ENCODE measurements around the gene DCLK1. TPM values are rescaled to one million over a fixed set of nuclear protein-coding genes. Genes with fewer than 3 reads are reported as not detected.

The DCLK1 gene
- total RNA-seq, 1 donor from 2014 or later: not detected

- Mint-ChIP-seq H3K27me3 (no peaks in the 10 kb centered on the region), H3K27ac (no peak overlapping the region), H3K9me3 (no peaks in the 10 kb centered on the region), H3K4me3 (no peak overlapping the region), H3K36me3 (ENCODE audit: low read depth) (no peaks in the 10 kb centered on the region), H3K4me1 (no peaks in the 10 kb centered on the region)
- ChIA-PET POLR2A (no interaction called here), CTCF (no interaction called here)
- ATAC-seq (ENCODE audit: low read depth) (no peak), DNase-seq (no peak)
- no peak for TF ChIP-seq CTCF (IDR thresholded peaks at IDR 0.05)
- intact Hi-C loops (cut with micrococcal nuclease): no loop called here
Measured at GRCh38 chr13:35824395-35824794, 306.8 kb downstream of the DCLK1 start.

DNA sequence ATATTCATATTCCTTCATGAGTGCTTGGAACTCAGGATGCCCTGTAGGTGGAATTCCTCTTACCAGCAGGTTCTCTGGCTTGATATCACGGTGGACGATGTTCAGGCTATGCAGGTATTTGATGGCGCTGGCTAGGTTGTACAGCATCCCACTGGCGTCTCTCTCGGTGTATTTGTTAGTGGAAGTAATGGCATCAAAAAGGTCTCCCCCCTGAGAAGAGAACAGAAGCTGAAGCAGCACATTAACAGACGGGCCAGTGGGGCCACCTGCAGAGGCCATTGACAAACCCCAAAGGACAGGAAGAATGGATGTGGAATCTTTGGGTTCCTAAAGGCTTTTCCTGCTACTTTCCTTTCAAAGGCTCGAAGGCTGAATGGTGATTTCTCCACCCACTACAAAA is 308.5 kb downstream of the DCLK1 start:
- Mint-ChIP-seq H3K9me3 (no peaks in the 10 kb centered on the region), H3K36me3 (ENCODE audit: low read depth) (no peaks in the 10 kb centered on the region), H3K4me1 (no peaks in the 10 kb centered on the region), H3K27ac (no peak overlapping the region), H3K27me3 (no peaks in the 10 kb centered on the region), H3K4me3 (no peak overlapping the region)
- ChIA-PET POLR2A (no interaction called here), CTCF (interaction anchor here (1.4 kb wide), 1 partner anchor 8 kb away, joined by 3 read pairs; no protein-coding TSS in a partner anchor)
- no peak for TF ChIP-seq CTCF (IDR thresholded peaks at IDR 0.05)
- no peak for DNase-seq
- ATAC-seq (ENCODE audit: low read depth): no peak
- intact Hi-C loops (cut with micrococcal nuclease): no loop called here

- no peak overlapping the region for H3K27ac Mint-ChIP-seq
- CTCF ChIA-PET: interaction anchor here (0.6 kb wide), 1 partner anchor 39 kb away, joined by 3 read pairs; no protein-coding TSS in a partner anchor
- intact Hi-C loops (cut with micrococcal nuclease): loop anchor here (5.0 kb wide), 1 partner anchor 1886 kb away; no protein-coding TSS in a partner anchor
- H3K4me1 Mint-ChIP-seq: no peaks in the 10 kb centered on the region
- H3K4me3 Mint-ChIP-seq: no peak overlapping the region
- no peaks in the 10 kb centered on the region for H3K9me3 Mint-ChIP-seq
- no peak for ATAC-seq (ENCODE audit: low read depth)
- TF ChIP-seq CTCF (IDR thresholded peaks at IDR 0.05): no peak
- no peaks in the 10 kb centered on the region for H3K36me3 Mint-ChIP-seq (ENCODE audit: low read depth)
- H3K27me3 Mint-ChIP-seq: no peaks in the 10 kb centered on the region
- POLR2A ChIA-PET: no interaction called here
- no peak for DNase-seq
Measured at GRCh38 chr13:35818633-35819067, 312.5 kb downstream of the DCLK1 start.

- Mint-ChIP-seq H3K27ac (no peak overlapping the region), H3K36me3 (ENCODE audit: low read depth) (no peaks in the 10 kb centered on the region), H3K4me1 (no peaks in the 10 kb centered on the region), H3K9me3 (no peaks in the 10 kb centered on the region), H3K4me3 (no peak overlapping the region), H3K27me3 (no peaks in the 10 kb centered on the region)
- ATAC-seq (ENCODE audit: low read depth) (no peak), DNase-seq (no peak)
- CTCF ChIA-PET: interaction anchor here (0.6 kb wide), 1 partner anchor 39 kb away, joined by 3 read pairs; no protein-coding TSS in a partner anchor
- intact Hi-C loops (cut with micrococcal nuclease): loop anchor here (5.0 kb wide), 1 partner anchor 1886 kb away; no protein-coding TSS in a partner anchor
- TF ChIP-seq CTCF (IDR thresholded peaks at IDR 0.05): no peak
- POLR2A ChIA-PET: no interaction called here
Measured at GRCh38 chr13:35817642-35818607, 313.3 kb downstream of the DCLK1 start.

- intact Hi-C loops (cut with micrococcal nuclease): loop anchor here (5.0 kb wide), 1 partner anchor 1882 kb away; no protein-coding TSS in a partner anchor
- no peak for ATAC-seq (ENCODE audit: low read depth)
- no peaks in the 10 kb centered on the region for H3K9me3 Mint-ChIP-seq
Measured at GRCh38 chr13:35814605-35815011, 316.6 kb downstream of the DCLK1 start.

More at GRCh38 chr13:35814605-35815011, 316.6 kb downstream of the DCLK1 start:
- no peak for TF ChIP-seq CTCF (IDR thresholded peaks at IDR 0.05)
- no peaks in the 10 kb centered on the region for H3K27me3 Mint-ChIP-seq
- no peaks in the 10 kb centered on the region for H3K36me3 Mint-ChIP-seq (ENCODE audit: low read depth)
- ChIA-PET POLR2A (no interaction called here), CTCF (no interaction called here)
- no peak for DNase-seq
- no peak overlapping the region for H3K4me3 Mint-ChIP-seq
- H3K4me1 Mint-ChIP-seq: no peaks in the 10 kb centered on the region
- no peak overlapping the region for H3K27ac Mint-ChIP-seq

Data from activated B cell treated with CpG ODN at 0.5 μM for 24 hours (primary cell).